Measurements from ENCODE around the gene SAE1.

Gene SAE1

DNA sequence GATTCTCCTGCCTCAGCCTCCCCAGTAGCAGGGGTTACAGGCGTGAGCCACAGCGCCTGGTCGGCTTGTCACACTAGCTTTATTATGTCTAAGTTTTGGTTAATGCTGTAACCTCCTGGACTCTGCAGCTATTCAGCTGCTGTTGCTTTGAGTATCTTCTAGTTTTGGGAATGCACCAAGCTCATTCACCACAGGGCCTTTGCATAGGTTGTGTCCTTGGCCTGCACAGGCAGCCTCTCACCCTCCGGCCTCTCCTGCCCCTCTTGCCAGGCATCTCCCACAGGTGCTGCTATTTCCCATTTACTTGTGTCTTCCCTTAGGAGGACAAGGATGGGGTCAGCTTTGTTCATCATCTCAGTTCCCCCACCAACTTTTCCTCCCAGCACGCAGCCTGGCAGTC lies 123.3 kb downstream of the SAE1 start:
- H3K4me3 ChIP-seq (ENCODE audit: low read depth in 1 of 2, low read length in 2 of 2): no peak overlapping the region
- peaks cover 4 to 15% of the 10 kb centered on the region in 2 donors for H3K4me1 ChIP-seq (ENCODE audit: control insufficient read depth in 1 of 2, insufficient read depth in 2 of 2, low read length in 2 of 2)
- H3K36me3 ChIP-seq (ENCODE audit: control insufficient read depth in 1 of 2, insufficient read depth in 2 of 2, low read length in 2 of 2): peaks cover 8 to 10% of the 10 kb centered on the region in 2 donors
- H3K9me3 ChIP-seq (ENCODE audit: control insufficient read depth in 1 of 2, low read length in 2 of 2): no peaks in the 10 kb centered on the region
- no peak overlapping the region for H3K27ac ChIP-seq (ENCODE audit: low read length)
- H3K27me3 ChIP-seq (ENCODE audit: low read depth, low read length): no peaks in the 10 kb centered on the region

DNA sequence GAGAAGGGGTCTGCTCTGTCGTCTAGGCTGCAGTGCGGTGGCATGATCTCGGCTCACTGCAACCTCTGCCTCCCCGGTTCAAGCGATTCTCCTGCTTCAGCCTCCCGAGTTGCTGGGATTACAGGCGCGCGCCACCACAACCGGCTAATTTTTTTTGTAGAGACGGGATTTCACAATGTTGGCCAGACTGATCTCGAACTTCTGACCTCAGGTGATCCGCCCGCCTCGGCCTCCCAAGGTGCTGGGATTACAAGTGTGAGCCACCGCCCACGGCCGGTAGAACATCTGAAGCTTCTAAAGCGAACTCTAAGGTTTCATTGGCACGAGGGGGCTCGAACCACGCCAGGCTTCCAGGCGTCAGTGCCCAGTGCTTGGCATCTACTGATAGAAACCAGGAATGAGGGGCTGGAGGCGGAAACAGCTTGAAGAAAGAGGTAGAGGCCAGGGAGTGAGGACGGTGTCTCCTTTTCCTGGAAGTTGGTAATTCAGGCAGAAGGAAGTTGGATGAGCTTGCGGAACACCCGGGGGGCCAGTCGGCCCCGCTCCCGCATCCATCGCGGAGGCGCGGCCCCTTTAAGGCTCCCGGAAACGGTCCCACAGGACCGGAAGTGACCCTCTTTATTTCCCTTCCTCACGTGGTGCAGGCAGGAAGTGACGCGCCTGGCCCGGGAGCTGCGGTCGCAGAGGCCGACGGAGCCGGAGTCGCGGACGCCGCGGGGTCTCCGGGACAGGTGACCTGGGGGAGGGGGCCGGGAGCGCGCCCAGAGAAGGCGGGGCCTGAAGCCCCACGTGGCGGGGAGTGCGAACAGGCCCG lies 125.5 kb downstream of the SAE1 start, which contains the start of gene CCDC9:
Gene CCDC9 (plus strand): TSS at position 647 of the 814 bp plus-strand sequence. CDS start 1,876 bp downstream, outside the sequence.
- Histone ChIP-seq H3K4me3 (ENCODE audit: low read depth in 1 of 2, low read length in 2 of 2) (peak within 1 kb of the TSS; percentile 65 to 83), H3K27ac (ENCODE audit: low read length) (peak within 1 kb of the TSS; percentile 97), H3K4me1 (ENCODE audit: control insufficient read depth in 1 of 2, insufficient read depth in 2 of 2, low read length in 2 of 2) (peaks cover 4 to 15% of the 10 kb centered on the region in 2 donors), H3K36me3 (ENCODE audit: control insufficient read depth in 1 of 2, insufficient read depth in 2 of 2, low read length in 2 of 2) (peaks cover 23 to 31% of the 10 kb centered on the region in 2 donors), H3K9me3 (ENCODE audit: control insufficient read depth in 1 of 2, low read length in 2 of 2) (no peaks in the 10 kb centered on the region), H3K27me3 (ENCODE audit: low read depth, low read length) (no peaks in the 10 kb centered on the region)

GRCh38 chr19:47256693-47257410 lies 126.2 kb downstream of the SAE1 start:
- Histone ChIP-seq H3K4me1 (ENCODE audit: control insufficient read depth in 1 of 2, insufficient read depth in 2 of 2, low read length in 2 of 2) (peaks cover 4 to 15% of the 10 kb centered on the region in 2 donors), H3K36me3 (ENCODE audit: control insufficient read depth in 1 of 2, insufficient read depth in 2 of 2, low read length in 2 of 2) (peaks cover 25 to 34% of the 10 kb centered on the region in 2 donors), H3K9me3 (ENCODE audit: control insufficient read depth in 1 of 2, low read length in 2 of 2) (no peaks in the 10 kb centered on the region), H3K27me3 (ENCODE audit: low read depth, low read length) (no peaks in the 10 kb centered on the region), H3K27ac (ENCODE audit: low read length) (peak overlapping the region; percentile 96), H3K4me3 (ENCODE audit: low read depth in 1 of 2, low read length in 2 of 2) (peak overlapping the region in 1 of 2 donors; percentile 65)

GRCh38 chr19:47257411-47258169 lies 127.0 kb downstream of the SAE1 start:
- no peaks in the 10 kb centered on the region for H3K27me3 ChIP-seq (ENCODE audit: low read depth, low read length)
- no peaks in the 10 kb centered on the region for H3K9me3 ChIP-seq (ENCODE audit: control insufficient read depth in 1 of 2, low read length in 2 of 2)

GRCh38 chr19:47258434-47258833 lies 127.8 kb downstream of the SAE1 start:
- Histone ChIP-seq H3K36me3 (ENCODE audit: control insufficient read depth in 1 of 2, insufficient read depth in 2 of 2, low read length in 2 of 2) (peaks cover 25 to 37% of the 10 kb centered on the region in 2 donors), H3K27ac (ENCODE audit: low read length) (peak overlapping the region; percentile 97), H3K27me3 (ENCODE audit: low read depth, low read length) (no peaks in the 10 kb centered on the region), H3K4me3 (ENCODE audit: low read depth in 1 of 2, low read length in 2 of 2) (peak overlapping the region; percentile 59 to 78), H3K9me3 (ENCODE audit: control insufficient read depth in 1 of 2, low read length in 2 of 2) (no peaks in the 10 kb centered on the region), H3K4me1 (ENCODE audit: control insufficient read depth in 1 of 2, insufficient read depth in 2 of 2, low read length in 2 of 2) (peaks cover 4 to 15% of the 10 kb centered on the region in 2 donors)

More at GRCh38 chr19:47257411-47258169, 127.0 kb downstream of the SAE1 start:
- H3K4me1 ChIP-seq (ENCODE audit: control insufficient read depth in 1 of 2, insufficient read depth in 2 of 2, low read length in 2 of 2): peaks cover 4 to 15% of the 10 kb centered on the region in 2 donors
- H3K27ac ChIP-seq (ENCODE audit: low read length): peak overlapping the region; percentile 97
- H3K4me3 ChIP-seq (ENCODE audit: low read depth in 1 of 2, low read length in 2 of 2): peak overlapping the region; percentile 59 to 78
- peaks cover 25 to 34% of the 10 kb centered on the region in 2 donors for H3K36me3 ChIP-seq (ENCODE audit: control insufficient read depth in 1 of 2, insufficient read depth in 2 of 2, low read length in 2 of 2)

- Histone ChIP-seq H3K9me3 (ENCODE audit: control insufficient read depth in 1 of 2, low read length in 2 of 2) (no peaks in the 10 kb centered on the region), H3K27me3 (ENCODE audit: low read depth, low read length) (no peaks in the 10 kb centered on the region), H3K4me1 (ENCODE audit: control insufficient read depth in 1 of 2, insufficient read depth in 2 of 2, low read length in 2 of 2) (peaks cover 4 to 15% of the 10 kb centered on the region in 2 donors), H3K36me3 (ENCODE audit: control insufficient read depth in 1 of 2, insufficient read depth in 2 of 2, low read length in 2 of 2) (peaks cover 25 to 38% of the 10 kb centered on the region in 2 donors), H3K27ac (ENCODE audit: low read length) (peak overlapping the region; percentile 14), H3K4me3 (ENCODE audit: low read depth in 1 of 2, low read length in 2 of 2) (peak overlapping the region in 1 of 2 donors; percentile 78)
Observed at GRCh38 chr19:47258895-47259555, 128.4 kb downstream of the SAE1 start.
